Chondrocyte (in vitro differentiated cells): ENCODE data around the gene GNB5. TPM values are rescaled to one million over a fixed set of nuclear protein-coding genes. Genes with fewer than 3 reads are reported as not detected.

Experiments
- DNase-seq: peaks from one replicate; pipeline ENCODE4 v3.0.0; 2021; ENCODE audit warnings: mixed read lengths, low spot score
- H3K27ac Mint-ChIP-seq: one replicate; pipeline ENCODE4 v1.8.0; 2021; ENCODE audit warnings: mild to moderate bottlenecking, moderate library complexity, mixed read lengths; ENCODE audit not compliant: unreplicated experiment
- H3K27me3 Mint-ChIP-seq: 2 replicates; pipeline ENCODE4 v1.8.0; 2021; ENCODE audit warnings: low read depth, mixed read lengths
- H3K36me3 Mint-ChIP-seq: 2 replicates; pipeline ENCODE4 v1.8.0; 2021; ENCODE audit warnings: low read depth, mixed read lengths
- H3K4me1 Mint-ChIP-seq: 2 replicates; pipeline ENCODE4 v1.8.0; 2021; ENCODE audit warnings: low read depth, mild to moderate bottlenecking, mixed read lengths
- H3K4me3 Mint-ChIP-seq: one replicate; pipeline ENCODE4 v1.8.0; 2021; ENCODE audit warnings: mild to moderate bottlenecking, moderate library complexity, mixed read lengths; ENCODE audit not compliant: unreplicated experiment
- H3K9me3 Mint-ChIP-seq: 2 replicates; pipeline ENCODE4 v1.8.0; 2021; ENCODE audit warnings: low read depth, mixed read lengths
- total RNA-seq: library from RNA; stranded (reverse); gene quantifications from 3 replicates; pipeline ENCODE4 v1.2.1, GENCODE V29; 2021
- TF ChIP-seq, protein P1 (sequence below): fragments of 200-600 bp; sonication (generic); IDR thresholded peaks from 2 replicates; pipeline ENCODE4 v1.5.0; 2021; ENCODE audit warnings: antibody characterized with exemption, mild to moderate bottlenecking, moderate library complexity

The GNB5 gene
- total RNA-seq, 1 donor from 2014 or later = 25.7 TPM

DNA sequence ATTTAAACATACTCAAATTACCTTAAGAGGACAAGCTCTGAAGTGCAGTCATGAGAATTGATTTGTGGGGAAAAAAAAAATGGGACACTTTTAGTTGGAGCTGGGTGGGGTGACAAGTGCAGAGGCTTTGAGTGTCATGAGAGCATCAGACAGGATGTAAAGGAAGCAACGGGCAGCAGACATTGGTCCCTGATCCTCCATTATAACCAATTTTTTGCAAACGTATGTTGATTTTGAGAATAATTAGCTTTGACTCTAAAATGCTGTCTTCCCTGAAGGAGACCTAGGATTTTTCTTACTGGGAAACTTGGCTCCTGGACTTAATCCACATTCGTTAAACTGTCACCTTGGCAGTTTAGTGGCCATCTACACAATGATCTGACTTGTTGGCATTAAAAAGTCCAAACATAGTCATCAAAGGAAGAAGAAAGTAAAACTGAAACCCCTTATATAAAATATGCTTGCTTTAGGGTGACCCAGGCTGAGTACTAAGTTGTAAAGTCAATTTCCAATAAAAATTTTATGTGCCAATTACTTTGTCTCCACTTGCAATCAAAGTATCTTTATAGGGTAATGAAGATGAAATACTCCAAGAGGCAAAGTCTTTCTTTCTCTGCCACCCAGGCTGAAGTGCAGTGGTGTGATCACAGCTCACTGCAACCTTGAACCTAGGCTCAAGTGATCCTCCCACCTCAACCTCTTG lies 124.2 kb downstream of the GNB5 start:
- Mint-ChIP-seq H3K36me3 (peaks cover 27% of the 10 kb centered on the region), H3K4me3 (no peak overlapping the region), H3K27me3 (no peaks in the 10 kb centered on the region), H3K27ac (no peak overlapping the region), H3K9me3 (no peaks in the 10 kb centered on the region), H3K4me1 (no peaks in the 10 kb centered on the region)
- TF ChIP-seq, protein P1, sequence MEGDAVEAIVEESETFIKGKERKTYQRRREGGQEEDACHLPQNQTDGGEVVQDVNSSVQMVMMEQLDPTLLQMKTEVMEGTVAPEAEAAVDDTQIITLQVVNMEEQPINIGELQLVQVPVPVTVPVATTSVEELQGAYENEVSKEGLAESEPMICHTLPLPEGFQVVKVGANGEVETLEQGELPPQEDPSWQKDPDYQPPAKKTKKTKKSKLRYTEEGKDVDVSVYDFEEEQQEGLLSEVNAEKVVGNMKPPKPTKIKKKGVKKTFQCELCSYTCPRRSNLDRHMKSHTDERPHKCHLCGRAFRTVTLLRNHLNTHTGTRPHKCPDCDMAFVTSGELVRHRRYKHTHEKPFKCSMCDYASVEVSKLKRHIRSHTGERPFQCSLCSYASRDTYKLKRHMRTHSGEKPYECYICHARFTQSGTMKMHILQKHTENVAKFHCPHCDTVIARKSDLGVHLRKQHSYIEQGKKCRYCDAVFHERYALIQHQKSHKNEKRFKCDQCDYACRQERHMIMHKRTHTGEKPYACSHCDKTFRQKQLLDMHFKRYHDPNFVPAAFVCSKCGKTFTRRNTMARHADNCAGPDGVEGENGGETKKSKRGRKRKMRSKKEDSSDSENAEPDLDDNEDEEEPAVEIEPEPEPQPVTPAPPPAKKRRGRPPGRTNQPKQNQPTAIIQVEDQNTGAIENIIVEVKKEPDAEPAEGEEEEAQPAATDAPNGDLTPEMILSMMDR = no peak
- DNase-seq = no peak

Other genes starting within 250 kb of the GNB5 start
- 17.5 to 24.0 TPM (median 17.7 TPM) in 3 replicates for gene LEO1, start 219.6 kb downstream of the GNB5 start, total RNA-seq
- gene MAPK6, start 172.2 kb downstream of the GNB5 start, total RNA-seq = 45.2 to 60.1 TPM (median 59.0 TPM) in 3 replicates
- not detected in 3 replicates for gene BCL2L10, start 78.6 kb downstream of the GNB5 start, total RNA-seq
- gene MYO5C, start 104.4 kb upstream of the GNB5 start, total RNA-seq = 0.79 to 2.7 TPM (median 1.4 TPM) in 3 replicates